Measurements from ENCODE around the gene ARPC1B.

The ARPC1B gene

DNA sequence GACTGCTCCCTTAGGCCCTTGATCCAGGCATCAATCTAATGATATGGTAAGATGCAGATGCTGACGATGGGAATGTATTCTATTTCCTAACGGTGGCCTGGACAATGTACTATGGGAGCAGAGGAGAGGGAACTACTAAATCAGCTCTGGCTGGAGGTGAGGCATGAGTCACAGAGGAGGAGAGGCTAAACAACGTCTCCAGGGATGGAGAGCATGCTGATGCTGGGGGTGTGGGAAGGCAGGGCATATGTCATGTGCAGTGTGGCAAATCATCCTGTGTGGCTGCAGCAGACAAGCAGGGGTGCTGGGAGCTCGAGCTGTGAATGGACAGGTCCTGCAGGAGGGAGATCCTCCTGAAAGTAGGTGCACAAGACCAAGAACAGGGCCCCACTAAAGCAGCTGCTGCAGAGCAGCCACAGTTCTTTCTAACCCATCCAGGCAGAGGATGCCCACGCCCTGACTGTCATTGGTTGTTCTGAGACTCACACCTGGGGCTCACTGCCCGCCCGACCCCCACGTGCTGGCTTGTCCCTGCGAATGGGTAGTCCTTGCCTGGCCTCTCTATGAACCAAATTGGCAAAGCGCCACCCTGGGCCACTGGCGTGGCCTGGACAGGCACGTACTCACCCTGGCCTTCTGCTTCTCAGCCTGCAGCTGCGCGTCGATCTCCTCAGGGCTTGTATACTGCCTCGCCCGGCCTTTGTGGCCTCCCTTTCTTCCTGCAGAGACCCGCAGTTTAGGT is 29.9 kb downstream of the ARPC1B start:
- no peak overlapping the region for H3K4me3 ChIP-seq (ENCODE audit: low read depth, low read length)
- in situ Hi-C loops (cut with HindIII; ENCODE audit: low sequenced_read_pairs): no loop called here
- TF ChIP-seq, protein P1, sequence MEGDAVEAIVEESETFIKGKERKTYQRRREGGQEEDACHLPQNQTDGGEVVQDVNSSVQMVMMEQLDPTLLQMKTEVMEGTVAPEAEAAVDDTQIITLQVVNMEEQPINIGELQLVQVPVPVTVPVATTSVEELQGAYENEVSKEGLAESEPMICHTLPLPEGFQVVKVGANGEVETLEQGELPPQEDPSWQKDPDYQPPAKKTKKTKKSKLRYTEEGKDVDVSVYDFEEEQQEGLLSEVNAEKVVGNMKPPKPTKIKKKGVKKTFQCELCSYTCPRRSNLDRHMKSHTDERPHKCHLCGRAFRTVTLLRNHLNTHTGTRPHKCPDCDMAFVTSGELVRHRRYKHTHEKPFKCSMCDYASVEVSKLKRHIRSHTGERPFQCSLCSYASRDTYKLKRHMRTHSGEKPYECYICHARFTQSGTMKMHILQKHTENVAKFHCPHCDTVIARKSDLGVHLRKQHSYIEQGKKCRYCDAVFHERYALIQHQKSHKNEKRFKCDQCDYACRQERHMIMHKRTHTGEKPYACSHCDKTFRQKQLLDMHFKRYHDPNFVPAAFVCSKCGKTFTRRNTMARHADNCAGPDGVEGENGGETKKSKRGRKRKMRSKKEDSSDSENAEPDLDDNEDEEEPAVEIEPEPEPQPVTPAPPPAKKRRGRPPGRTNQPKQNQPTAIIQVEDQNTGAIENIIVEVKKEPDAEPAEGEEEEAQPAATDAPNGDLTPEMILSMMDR (IDR thresholded peaks at IDR 0.05; ENCODE audit: low read depth, low read length, missing control alignments): no peak
- no peak for DNase-seq (ENCODE audit: low read depth)

DNA sequence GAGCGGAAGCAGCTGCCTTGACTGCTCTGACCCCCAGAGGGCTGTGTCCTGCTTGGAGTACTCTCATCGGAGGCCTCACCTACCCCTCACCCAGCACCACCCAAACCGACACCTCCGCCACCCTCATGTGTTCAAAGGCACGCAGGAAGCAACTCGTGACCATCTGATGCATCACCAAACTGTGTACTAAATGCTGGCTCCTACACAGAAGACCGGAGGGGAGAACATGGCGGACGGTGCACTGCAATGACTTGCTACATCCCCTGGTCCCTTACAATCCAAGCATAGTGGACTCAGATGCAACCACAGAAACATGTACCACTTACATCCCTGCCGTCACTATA is 30.4 kb downstream of the ARPC1B start:
- in situ Hi-C loops (cut with HindIII; ENCODE audit: low sequenced_read_pairs): no loop called here
- no peak overlapping the region for H3K4me3 ChIP-seq (ENCODE audit: low read depth, low read length)
- no peak for DNase-seq (ENCODE audit: low read depth)
- TF ChIP-seq, protein P1 (IDR thresholded peaks at IDR 0.05; ENCODE audit: low read depth, low read length, missing control alignments): no peak

DNA sequence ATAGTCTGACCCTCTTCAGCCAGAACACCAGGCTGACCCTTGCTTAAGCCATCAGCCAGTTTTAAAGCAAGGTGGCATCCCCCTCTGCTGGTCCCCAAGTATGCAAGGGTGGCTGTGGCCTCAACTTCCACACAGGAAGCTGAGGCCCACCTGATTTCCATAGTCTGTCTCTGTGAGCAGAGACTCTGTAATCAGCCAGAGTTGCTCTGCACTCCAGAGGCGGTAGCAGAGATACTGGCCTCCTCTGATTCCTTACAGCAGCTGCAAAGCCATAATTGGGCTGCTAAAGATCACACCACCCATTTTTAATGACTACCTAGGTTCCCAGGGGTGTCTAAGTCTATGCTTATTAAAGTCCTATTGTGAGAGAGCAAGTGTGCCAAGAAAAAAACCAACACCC is 32.0 kb downstream of the ARPC1B start:
- in situ Hi-C loops (cut with HindIII; ENCODE audit: low sequenced_read_pairs): no loop called here
- DNase-seq (ENCODE audit: low read depth): no peak
- TF ChIP-seq, protein P1 (IDR thresholded peaks at IDR 0.05; ENCODE audit: low read depth, low read length, missing control alignments): no peak
- H3K4me3 ChIP-seq (ENCODE audit: low read depth, low read length): no peak overlapping the region

DNA sequence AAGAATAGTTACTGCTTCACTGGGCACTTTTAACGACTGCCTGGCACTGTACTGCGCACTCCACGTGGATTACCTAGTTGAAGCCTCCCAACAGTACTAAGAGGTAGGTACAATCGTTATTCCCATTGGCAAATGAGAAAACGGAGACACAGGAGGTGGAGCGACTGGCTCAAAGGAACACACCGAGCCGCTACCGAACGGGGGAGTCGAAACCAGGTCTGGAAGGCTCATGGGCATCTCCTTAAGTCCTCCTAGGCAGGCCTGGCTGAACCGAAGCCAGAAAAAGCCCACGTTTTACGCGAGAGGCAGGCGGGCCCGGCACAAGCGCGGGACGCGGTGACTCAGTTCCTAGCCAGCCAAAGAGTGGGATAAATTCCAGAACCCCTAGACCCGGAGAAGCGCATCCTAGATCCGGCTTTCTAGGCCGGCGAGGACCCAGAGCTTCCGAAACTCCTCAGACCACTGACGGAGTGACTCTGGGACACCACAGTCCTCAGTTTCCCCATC is 33.4 kb downstream of the ARPC1B start:
- peak; percentile 71 for DNase-seq (ENCODE audit: low read depth)
- H3K4me3 ChIP-seq (ENCODE audit: low read depth, low read length): peak overlapping the region; percentile 100
- in situ Hi-C loops (cut with HindIII; ENCODE audit: low sequenced_read_pairs): no loop called here
- TF ChIP-seq, protein P1 (IDR thresholded peaks at IDR 0.05; ENCODE audit: low read depth, low read length, missing control alignments): no peak

DNA sequence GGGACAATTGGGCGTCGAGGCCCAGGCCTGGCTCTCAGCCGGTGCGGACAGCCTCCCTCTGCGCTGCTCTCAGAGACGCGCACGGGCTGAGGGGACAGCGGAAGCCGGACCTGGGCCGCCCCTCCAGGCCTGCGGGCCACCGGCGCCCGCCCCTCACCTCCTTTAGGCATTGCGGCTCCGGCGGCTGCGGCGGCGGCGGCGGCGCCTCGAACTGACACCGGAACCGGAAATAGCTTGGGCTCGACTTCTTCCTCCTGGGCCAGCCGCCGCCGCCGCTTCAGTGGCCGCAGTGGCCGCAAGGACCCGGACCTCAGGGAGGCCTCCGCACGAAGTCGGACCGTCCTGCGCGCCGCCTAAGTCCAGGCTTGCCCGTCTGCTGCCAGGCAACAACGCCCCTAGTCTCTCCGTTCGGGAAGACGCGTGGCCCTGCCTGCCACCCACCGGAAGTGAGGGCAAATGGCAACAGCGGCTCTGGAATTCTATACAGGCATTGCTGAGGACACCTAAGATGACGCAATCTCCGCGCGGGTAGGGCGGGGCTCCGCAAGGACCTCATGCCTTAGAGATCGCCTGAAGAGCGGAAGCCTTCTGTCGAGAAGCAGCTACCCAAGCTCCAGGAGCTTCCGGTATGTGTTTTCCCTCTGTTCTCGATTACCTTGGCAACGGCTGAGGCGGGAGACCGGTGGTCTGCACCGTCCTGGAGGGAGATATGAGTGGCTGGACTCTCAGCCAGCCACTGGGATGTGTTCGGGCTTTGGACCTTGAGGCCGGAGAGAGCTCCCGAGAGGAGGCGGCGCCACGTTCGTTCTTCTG is 34.1 kb downstream of the ARPC1B start, which contains the start of the genes BUD31 and PDAP1:
Gene BUD31, plus strand, starts transcription at position 591 of the 813 bp plus-strand sequence. CDS start 2,124 bp downstream, outside the sequence.
Gene PDAP1, minus strand, starts transcription at position 219 of the 813 bp plus-strand sequence. Its CDS starts 49 bp downstream, at position 170.
- in situ Hi-C loops (cut with HindIII; ENCODE audit: low sequenced_read_pairs): no loop called here
- TF ChIP-seq, protein P1 (IDR thresholded peaks at IDR 0.05; ENCODE audit: low read depth, low read length, missing control alignments): no peak
- peak; percentile 85 for DNase-seq (ENCODE audit: low read depth)
- peak within 1 kb of the TSS; percentile 100 for H3K4me3 ChIP-seq (ENCODE audit: low read depth, low read length)

DNA sequence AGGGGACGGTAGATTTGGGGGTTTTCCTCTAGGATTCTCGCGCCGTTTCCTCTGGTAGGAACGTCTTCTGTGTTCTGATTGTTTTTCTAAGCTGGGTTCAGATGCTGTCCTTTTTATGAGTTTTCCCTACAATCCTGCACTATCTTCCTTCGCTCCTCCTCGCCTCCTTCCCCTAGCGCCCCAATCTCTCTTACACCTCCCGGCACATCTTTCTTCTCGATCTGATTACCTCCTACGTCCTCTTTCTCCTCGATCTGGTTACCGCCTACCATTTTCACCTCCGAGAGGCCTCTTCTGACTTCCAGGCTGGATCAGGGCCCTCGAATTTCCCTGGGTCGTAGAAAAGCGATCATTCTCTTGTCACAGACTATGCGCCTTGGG is 34.7 kb downstream of the ARPC1B start:
- in situ Hi-C loops (cut with HindIII; ENCODE audit: low sequenced_read_pairs): no loop called here
- no peak for DNase-seq (ENCODE audit: low read depth)
- H3K4me3 ChIP-seq (ENCODE audit: low read depth, low read length): peak overlapping the region; percentile 100
- TF ChIP-seq, protein P1 (IDR thresholded peaks at IDR 0.05; ENCODE audit: low read depth, low read length, missing control alignments): no peak
